Activated effector memory CD4-positive, alpha-beta T cell treated with anti-CD3 and anti-CD28 coated beads, Interleukin-2, amount 50 U/mL, for 16 hours (primary cell): ENCODE measurements around the gene LINGO4.
"Not testable (repeated sequence)": the region's sequence is repeated elsewhere in the genome, so short reads cannot be mapped to it uniquely, and the experiment has no call there.

Experiments used
- DNase-seq: peaks from one replicate; pipeline ENCODE4 v3.0.0-alpha.2; 2020

LINGO4 gene

GRCh38 chr1:151811181-151811580, 6.0 kb upstream of the LINGO4 start:
- peak; percentile 12 for DNase-seq

- no peak for DNase-seq
Observed at GRCh38 chr1:151809985-151810556, 4.9 kb upstream of the LINGO4 start.

GRCh38 chr1:151809290-151809984, 4.2 kb upstream of the LINGO4 start:
- peak; percentile 6 for DNase-seq

GRCh38 chr1:151807766-151808165, 2.5 kb upstream of the LINGO4 start:
- no peak for DNase-seq

- DNase-seq = peak; percentile 34
Observed at GRCh38 chr1:151807131-151807530, 1.9 kb upstream of the LINGO4 start.

GRCh38 chr1:151806170-151806569, 951 bp upstream of the LINGO4 start:
- DNase-seq = no peak

- no peak for DNase-seq
Observed at GRCh38 chr1:151803915-151804314, 1.3 kb downstream of the LINGO4 start.

GRCh38 chr1:151803164-151803563, 2.1 kb downstream of the LINGO4 start:
- no peak for DNase-seq

GRCh38 chr1:151802372-151802771, 2.8 kb downstream of the LINGO4 start:
- DNase-seq = no peak

- no peak for DNase-seq
Observed at GRCh38 chr1:151801846-151802245, 3.4 kb downstream of the LINGO4 start.

- no peak for DNase-seq
Observed at GRCh38 chr1:151801310-151801820, 3.9 kb downstream of the LINGO4 start.

GRCh38 chr1:151800830-151801229, 4.4 kb downstream of the LINGO4 start:
- no peak for DNase-seq

- no peak for DNase-seq
Observed at GRCh38 chr1:151799179-151800022, 5.8 kb downstream of the LINGO4 start.

GRCh38 chr1:151798571-151798970, 6.6 kb downstream of the LINGO4 start:
- DNase-seq = no peak

GRCh38 chr1:151790940-151791651, 14.1 kb downstream of the LINGO4 start:
- peak; percentile 65 for DNase-seq

- peak; percentile 99 for DNase-seq
Observed at GRCh38 chr1:151790071-151790939, 14.9 kb downstream of the LINGO4 start, which contains the start of gene TDRKH. TSS of gene TDRKH (minus strand) at chr1:151790500. CDS start at chr1:151783022, 7,478 bp downstream.

GRCh38 chr1:151787689-151788088, 17.5 kb downstream of the LINGO4 start:
- no peak for DNase-seq

GRCh38 chr1:151783796-151784195, 21.4 kb downstream of the LINGO4 start:
- DNase-seq = no peak

- no peak for DNase-seq
Observed at GRCh38 chr1:151782741-151783140, 22.5 kb downstream of the LINGO4 start.

- not testable (repeated sequence) for DNase-seq
Observed at GRCh38 chr1:151782026-151782425, 23.2 kb downstream of the LINGO4 start.

GRCh38 chr1:151780736-151781135, 24.5 kb downstream of the LINGO4 start:
- not testable (repeated sequence) for DNase-seq

GRCh38 chr1:151779852-151780251, 25.4 kb downstream of the LINGO4 start:
- no peak for DNase-seq
